Mammary epithelial cell (primary cell): ENCODE results near the gene ALG8.

ENCODE experiments used
- CTCF ChIP-seq, 2 donors: IDR thresholded peaks in 1 of 2; conservative IDR thresholded peaks in 1 of 2; 2 replicates each; pipeline ENCODE4 v1.5.1; 2011 to 2012; ENCODE audit warnings: inconsistent platforms in 2 of 2, low read length in 2 of 2, mild to moderate bottlenecking in 2 of 2, control low read depth in 1 of 2, low read depth in 1 of 2; ENCODE audit not compliant: insufficient read depth in 1 of 2; ENCODE audit errors: extremely low read depth in 1 of 2
- EZH2 ChIP-seq: IDR thresholded peaks from 2 replicates; pipeline ENCODE4 v1.6.1; 2012; ENCODE audit warnings: low read length, inconsistent platforms, borderline replicate concordance

GRCh38 chr11:78140392-78141077 lies 1.1 kb upstream of the ALG8 start:
- TF ChIP-seq CTCF (conservative IDR thresholded peaks at IDR 0.05 in 1 of 2, IDR thresholded peaks at IDR 0.05 in 1 of 2; ENCODE audit: extremely low read depth in 1 of 2, insufficient read depth in 1 of 2, low read depth in 1 of 2, low read length in 2 of 2) = no peak
- no peak for TF ChIP-seq EZH2
